GM18505 (cell line): ENCODE results near the gene FBXL17.

ENCODE experiments used
- ATAC-seq: cut with Tn5 transposase; IDR thresholded peaks from one replicate; pipeline ENCODE4 v1.9.1; 2021; ENCODE audit not compliant: unreplicated experiment
- POLR2A ChIP-seq: IDR thresholded peaks from 4 replicates; pipeline ENCODE4 v1.6.1; 2011; ENCODE audit warnings: borderline replicate concordance; ENCODE audit not compliant: insufficient read depth, insufficient read length; ENCODE audit errors: extremely low read depth

FBXL17 gene

DNA sequence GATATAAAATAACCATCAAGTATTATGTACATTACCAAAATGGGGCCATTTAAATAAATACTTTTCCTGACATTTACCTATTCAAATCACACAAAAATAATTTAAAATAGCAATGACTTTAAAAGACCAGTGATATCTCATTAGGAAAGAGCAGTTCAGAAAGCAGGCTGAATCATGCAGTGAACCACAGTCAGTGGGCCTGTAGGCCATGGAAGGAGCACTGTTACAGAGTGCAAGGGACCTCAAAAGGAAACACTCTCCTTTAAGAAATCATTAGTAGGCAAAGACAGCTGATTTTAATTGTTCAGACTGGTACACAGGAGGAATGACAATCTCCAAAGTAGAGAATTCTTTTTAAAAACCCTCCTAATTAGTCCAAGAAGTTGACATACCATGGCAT lies 427.6 kb downstream of the FBXL17 start:
- no peak for TF ChIP-seq POLR2A
- no peak for ATAC-seq

GRCh38 chr5:107952450-107952849 lies 429.4 kb downstream of the FBXL17 start:
- no peak for ATAC-seq
- no peak for TF ChIP-seq POLR2A

DNA sequence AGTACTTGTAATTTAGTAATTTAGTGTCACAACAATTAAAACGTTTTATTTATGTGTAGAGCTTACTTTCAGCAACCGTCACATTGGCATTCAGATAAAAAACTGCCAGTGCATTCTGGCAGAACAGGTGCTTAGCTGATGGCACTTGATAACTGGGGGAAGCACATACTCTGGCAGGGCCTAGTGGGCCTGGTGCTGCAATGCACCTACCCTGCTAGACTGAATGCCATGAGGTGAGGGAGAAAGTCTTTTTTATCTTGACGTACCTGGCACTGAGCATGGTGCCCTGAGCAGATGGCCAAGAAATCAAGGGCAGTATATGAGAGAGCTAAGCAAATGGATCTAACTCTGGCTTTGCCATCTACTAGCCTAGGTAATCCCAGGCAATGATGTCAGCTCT lies 430.6 kb downstream of the FBXL17 start:
- no peak for ATAC-seq
- no peak for TF ChIP-seq POLR2A

GRCh38 chr5:107950776-107951175 lies 431.1 kb downstream of the FBXL17 start:
- ATAC-seq: no peak
- TF ChIP-seq POLR2A: no peak

DNA sequence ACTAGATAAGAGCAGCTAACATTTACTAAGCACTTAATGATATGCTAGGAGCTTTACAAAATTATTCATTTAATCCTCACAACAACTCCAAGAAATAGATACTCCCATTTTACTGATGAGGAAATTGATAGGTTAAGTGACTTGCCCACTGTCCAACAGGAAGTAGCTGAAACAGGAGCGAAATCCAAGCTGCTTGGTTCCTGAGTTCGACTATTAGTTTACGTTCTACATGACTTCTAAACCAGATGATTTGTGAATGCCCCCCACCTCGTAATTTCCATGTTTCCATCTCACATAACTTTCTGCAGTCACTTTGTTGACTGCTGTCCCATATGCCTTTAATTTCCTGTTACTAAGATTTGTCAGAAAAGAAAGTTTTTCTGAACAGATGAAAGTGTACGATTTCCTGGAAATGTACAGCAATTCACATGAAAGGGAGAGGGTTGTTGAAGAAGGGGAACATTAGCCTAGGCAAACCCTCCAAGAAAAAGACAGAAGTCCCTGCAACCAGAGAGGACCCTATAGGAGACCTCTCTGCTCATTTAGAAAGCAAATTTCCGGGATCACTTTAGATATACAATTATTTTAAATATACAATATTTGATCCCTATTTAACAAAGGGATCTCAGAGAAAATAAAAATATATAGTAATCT lies 432.1 kb downstream of the FBXL17 start:
- no peak for TF ChIP-seq POLR2A
- ATAC-seq: no peak

- no peak for ATAC-seq
- no peak for TF ChIP-seq POLR2A
Measured at GRCh38 chr5:107948377-107948776, 433.5 kb downstream of the FBXL17 start.

GRCh38 chr5:107945061-107945460 lies 436.8 kb downstream of the FBXL17 start:
- ATAC-seq: no peak

GRCh38 chr5:107943923-107944322 lies 438.0 kb downstream of the FBXL17 start:
- ATAC-seq: no peak
- TF ChIP-seq POLR2A: no peak

More at GRCh38 chr5:107945061-107945460, 436.8 kb downstream of the FBXL17 start:
- no peak for TF ChIP-seq POLR2A

DNA sequence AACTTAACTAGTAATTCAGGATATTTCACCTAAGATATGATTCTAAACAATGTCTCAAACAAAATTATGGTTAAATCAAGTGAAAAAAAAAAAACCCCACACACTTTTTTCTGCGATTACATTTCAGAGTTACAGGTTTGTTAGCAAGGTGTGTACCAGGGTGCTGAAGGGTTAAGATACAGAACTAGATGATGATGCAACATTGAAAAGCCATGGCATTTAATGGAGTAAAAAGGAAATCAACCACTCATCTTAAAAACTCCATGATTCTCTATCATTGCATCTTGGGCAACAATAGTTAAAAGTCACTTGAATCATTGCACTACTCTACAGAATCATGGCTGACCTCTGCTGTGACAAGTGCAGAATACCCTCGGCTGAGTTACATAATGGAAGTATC lies 440.9 kb downstream of the FBXL17 start:
- ATAC-seq: no peak
- TF ChIP-seq POLR2A: no peak

DNA sequence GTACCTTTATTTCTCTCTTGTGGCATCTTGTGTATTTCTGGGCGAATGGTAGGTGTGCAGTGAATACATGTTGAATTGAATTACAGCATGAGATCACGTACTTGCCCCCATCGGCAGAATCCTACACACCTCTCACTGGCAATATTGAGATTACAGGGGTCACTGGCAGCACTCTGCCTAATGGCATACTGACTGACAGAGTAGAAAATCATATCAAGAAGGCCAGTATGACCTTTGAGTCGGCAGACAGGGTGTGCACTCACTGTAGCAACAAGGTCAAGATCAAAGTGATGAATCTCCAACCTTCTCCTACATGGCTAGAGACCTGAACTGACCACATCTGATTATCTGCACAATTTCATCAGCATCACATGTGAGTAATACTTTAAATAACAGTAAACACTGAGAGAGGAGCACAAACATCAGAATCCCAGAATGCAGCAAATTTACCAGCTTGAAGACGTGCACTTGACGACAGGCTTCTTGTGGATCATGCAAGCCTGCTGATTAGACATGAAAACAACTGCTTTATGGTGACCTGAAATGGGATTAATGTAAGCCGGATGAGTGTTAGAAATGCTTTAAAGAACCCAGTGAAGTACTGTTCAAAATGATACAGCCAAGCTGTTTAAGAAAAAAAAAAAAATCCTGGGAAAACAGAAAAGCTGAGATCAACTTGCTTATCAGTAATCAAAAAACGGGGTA lies 444.1 kb downstream of the FBXL17 start:
- TF ChIP-seq POLR2A: no peak
- no peak for ATAC-seq

GRCh38 chr5:107937204-107937603 lies 444.7 kb downstream of the FBXL17 start:
- no peak for ATAC-seq
- no peak for TF ChIP-seq POLR2A

DNA sequence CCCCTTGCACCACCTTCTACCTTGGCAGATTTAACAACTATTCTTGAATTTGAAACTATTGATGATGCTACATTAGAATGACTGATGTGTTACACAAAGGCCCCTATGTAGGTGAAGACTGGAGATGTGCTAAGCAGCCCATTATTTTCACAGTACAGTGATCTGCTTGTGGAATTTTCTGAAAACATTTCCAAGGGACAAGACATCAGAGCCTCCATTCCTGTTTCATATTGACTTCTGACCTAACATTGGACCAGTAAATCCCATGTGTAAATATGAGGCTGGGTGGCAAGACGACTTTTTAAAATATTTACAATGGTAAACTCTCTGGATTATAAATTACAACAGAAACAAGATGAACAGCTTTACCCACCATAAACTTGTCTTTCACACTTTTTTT lies 445.4 kb downstream of the FBXL17 start:
- ATAC-seq: no peak
- TF ChIP-seq POLR2A: no peak

DNA sequence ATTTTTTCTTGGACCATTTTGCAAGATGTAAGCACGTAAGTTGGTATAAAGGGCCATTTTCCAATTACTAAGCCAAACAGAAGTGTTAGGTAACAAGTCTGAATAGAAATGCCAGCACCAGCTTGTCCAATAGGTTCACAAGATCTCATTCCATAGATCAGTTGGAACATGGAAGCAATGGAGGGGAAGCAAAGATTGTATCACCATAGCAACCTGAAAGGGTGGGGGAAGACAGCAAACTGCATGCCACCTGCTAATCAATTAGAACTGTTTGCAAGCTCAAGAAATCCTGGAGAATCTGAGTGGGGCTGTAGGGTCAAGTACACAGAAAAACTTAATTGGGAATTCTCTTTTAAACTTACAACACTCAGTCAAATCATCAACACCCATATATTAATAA lies 446.3 kb downstream of the FBXL17 start:
- ATAC-seq: no peak
- no peak for TF ChIP-seq POLR2A

- no peak for ATAC-seq
Measured at GRCh38 chr5:107933326-107933725, 448.6 kb downstream of the FBXL17 start.

GRCh38 chr5:107930891-107931290 lies 451.0 kb downstream of the FBXL17 start:
- no peak for ATAC-seq
- TF ChIP-seq POLR2A: no peak

More at GRCh38 chr5:107933326-107933725, 448.6 kb downstream of the FBXL17 start:
- no peak for TF ChIP-seq POLR2A

- no peak for ATAC-seq
- no peak for TF ChIP-seq POLR2A
Measured at GRCh38 chr5:107930092-107930491, 451.8 kb downstream of the FBXL17 start.
